ENCODE data around the gene LRPAP1.
A peak's percentile ranks its signal among the peaks of the same experiment; 100 is the strongest.

LRPAP1 gene

GRCh38 chr4:3481113-3481531 is 51.1 kb downstream of the LRPAP1 start:
- Histone ChIP-seq H3K36me3 (ENCODE audit: control insufficient read depth, insufficient read depth, low read length) (no peaks in the 10 kb centered on the region), H3K4me3 (replicated peaks; ENCODE audit: low read depth, low read length) (no peak overlapping the region), H3K27me3 (replicated peaks; ENCODE audit: control insufficient read depth, insufficient read depth, low read length) (no peaks in the 10 kb centered on the region; the same call in 1 of the 2 replicates)
- no peak for TF ChIP-seq CTCF (IDR thresholded peaks at IDR 0.05; ENCODE audit: insufficient read depth, low read length, poor library complexity, severe bottlenecking)
- DNase-seq (ENCODE audit: extremely low read depth, insufficient read length), result no peak

GRCh38 chr4:3480528-3481112 is 51.6 kb downstream of the LRPAP1 start:
- peak; percentile 72 for DNase-seq (ENCODE audit: extremely low read depth, insufficient read length)
- no peaks in the 10 kb centered on the region; the same call in 1 of the 2 replicates for H3K27me3 ChIP-seq (replicated peaks; ENCODE audit: control insufficient read depth, insufficient read depth, low read length)
- no peaks in the 10 kb centered on the region for H3K36me3 ChIP-seq (ENCODE audit: control insufficient read depth, insufficient read depth, low read length)
- H3K4me3 ChIP-seq (replicated peaks; ENCODE audit: low read depth, low read length), result no peak overlapping the region
- peak; percentile 99 for TF ChIP-seq CTCF (IDR thresholded peaks at IDR 0.05; ENCODE audit: insufficient read depth, low read length, poor library complexity, severe bottlenecking)

GRCh38 chr4:3479358-3480101 is 52.7 kb downstream of the LRPAP1 start:
- Histone ChIP-seq H3K27me3 (replicated peaks; ENCODE audit: control insufficient read depth, insufficient read depth, low read length) (no peaks in the 10 kb centered on the region; the same call in 1 of the 2 replicates), H3K4me3 (replicated peaks; ENCODE audit: low read depth, low read length) (no peak overlapping the region), H3K36me3 (ENCODE audit: control insufficient read depth, insufficient read depth, low read length) (no peaks in the 10 kb centered on the region)
- no peak for TF ChIP-seq CTCF (IDR thresholded peaks at IDR 0.05; ENCODE audit: insufficient read depth, low read length, poor library complexity, severe bottlenecking)
- no peak for DNase-seq (ENCODE audit: extremely low read depth, insufficient read length)

- Histone ChIP-seq H3K4me3 (replicated peaks; ENCODE audit: low read depth, low read length) (no peak overlapping the region), H3K36me3 (ENCODE audit: control insufficient read depth, insufficient read depth, low read length) (no peaks in the 10 kb centered on the region), H3K27me3 (replicated peaks; ENCODE audit: control insufficient read depth, insufficient read depth, low read length) (no peaks in the 10 kb centered on the region; the same call in 1 of the 2 replicates)
- no peak for TF ChIP-seq CTCF (IDR thresholded peaks at IDR 0.05; ENCODE audit: insufficient read depth, low read length, poor library complexity, severe bottlenecking)
- no peak for DNase-seq (ENCODE audit: extremely low read depth, insufficient read length)
These were observed 53.5 kb downstream of the LRPAP1 start for GRCh38 chr4:3478446-3479357.

- no peak overlapping the region for H3K4me3 ChIP-seq (replicated peaks; ENCODE audit: low read depth, low read length)
- no peak for DNase-seq (ENCODE audit: extremely low read depth, insufficient read length)
- no peaks in the 10 kb centered on the region for H3K36me3 ChIP-seq (ENCODE audit: control insufficient read depth, insufficient read depth, low read length)
- no peaks in the 10 kb centered on the region; the same call in 1 of the 2 replicates for H3K27me3 ChIP-seq (replicated peaks; ENCODE audit: control insufficient read depth, insufficient read depth, low read length)
- no peak for TF ChIP-seq CTCF (IDR thresholded peaks at IDR 0.05; ENCODE audit: insufficient read depth, low read length, poor library complexity, severe bottlenecking)
These were observed 54.3 kb downstream of the LRPAP1 start for GRCh38 chr4:3477750-3478430.

All from GM06990 (cell line).